Prostate gland (tissue), 2 donors: ENCODE measurements around the gene WDR41. TPM values are rescaled to one million over a fixed set of nuclear protein-coding genes. Genes with fewer than 3 reads are reported as not detected.

Experiments used
- DNase-seq: peaks from one replicate; pipeline ENCODE4 v3.0.0-alpha.2; 2019; ENCODE audit warnings: low spot score
- H3K27ac ChIP-seq, 2 donors: fragments of 200-600 bp; sonication (generic); 2 replicates each; pipeline ENCODE4 v1.5.1; 2017 to 2019
- H3K27me3 ChIP-seq: fragments of 200-600 bp; sonication (generic); replicated peaks from 2 replicates; pipeline ENCODE4 v1.5.1; 2019; ENCODE audit not compliant: insufficient read depth
- H3K36me3 ChIP-seq, 2 donors: fragments of 200-600 bp; sonication (generic); 1 replicate in 1 of 2; 2 replicates in 1 of 2; pipeline versions ENCODE4 v1.5.1 to v1.8.1; 2017 to 2019
- H3K4me1 ChIP-seq: fragments of 200-600 bp; sonication (generic); replicated peaks from 2 replicates; pipeline ENCODE4 v1.5.1; 2019
- H3K4me3 ChIP-seq, 2 donors: fragments of 200-600 bp; sonication (generic); 2 replicates each; pipeline ENCODE4 v1.5.1; 2017 to 2019
- H3K9me3 ChIP-seq: fragments of 200-600 bp; sonication (generic); 2 replicates; pipeline ENCODE4 v1.5.1; 2017
- POLR2A ChIP-seq: fragments of 450-650 bp; IDR thresholded peaks from one replicate; pipeline ENCODE4 v1.6.1; 2016; ENCODE audit warnings: antibody characterized with exemption, mild to moderate bottlenecking
- POLR2AphosphoS5 ChIP-seq: sonication (generic); formaldehyde crosslinking; IDR thresholded peaks from one replicate; pipeline ENCODE4 v1.6.1; 2017; ENCODE audit warnings: antibody characterized with exemption
- WGBS: methylation state at CpG from one replicate; pipeline ENCODE4 v1.1.5; 2018; 5-methylcytosine and 5-hydroxymethylcytosine counted together
- intact Hi-C: fragments of 100-400 bp; cut with DNase I; formaldehyde crosslinking; loops from one replicate; pipeline ENCODE4 v1.14.2; 2022
- total RNA-seq, 2 donors: library from RNA; depleted of rRNA; stranded (reverse); fragments of >200 nt; gene quantifications; one replicate each; pipeline ENCODE4 v1.1.0, GENCODE V29; 2016
- TF ChIP-seq, protein P1 (sequence below), 4 experiments: fragments of 200-600 bp in 2 of 4; fragments of 450-650 bp in 2 of 4; sonication (generic) in 2 of 4; IDR thresholded peaks; 1 replicate in 3 of 4; 2 replicates in 1 of 4; pipeline ENCODE4 v1.5.1; 2016 to 2019; ENCODE audit warnings: antibody characterized with exemption in 4 of 4, mild to moderate bottlenecking in 2 of 4, moderate library complexity in 2 of 4

The WDR41 gene
- total RNA-seq, 2 donors from 2014 or later: 28.8 to 76.1 TPM

DNA sequence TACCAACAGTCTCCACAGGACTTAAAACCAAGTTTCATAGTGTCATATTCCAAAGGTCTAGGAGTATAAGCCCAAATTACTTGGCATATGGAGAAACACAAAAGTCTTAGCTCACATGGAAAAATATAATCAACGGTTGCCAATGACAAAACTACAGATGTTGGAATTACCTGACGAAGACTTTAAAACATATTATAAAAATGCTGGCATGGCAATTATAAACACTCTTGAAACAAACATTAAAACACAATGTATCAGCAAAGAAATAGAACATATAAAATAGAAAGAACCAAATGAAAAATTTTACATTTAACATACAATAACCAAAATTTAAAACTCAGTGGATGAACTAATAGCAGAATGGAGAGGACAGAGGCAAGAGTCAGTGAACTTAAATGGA is 7.9 kb upstream of the WDR41 start:
- no peaks in the 10 kb centered on the region for H3K36me3 ChIP-seq
- H3K27me3 ChIP-seq: no peaks in the 10 kb centered on the region
- H3K4me1 ChIP-seq: no peaks in the 10 kb centered on the region
- H3K9me3 ChIP-seq: no peaks in the 10 kb centered on the region
- 97% methylated on average over 2 of the region's 2 CpGs for WGBS
- no peak overlapping the region for H3K27ac ChIP-seq
- no peak overlapping the region for H3K4me3 ChIP-seq
- TF ChIP-seq POLR2AphosphoS5 (no peak), POLR2A (no peak)
- TF ChIP-seq, protein P1, sequence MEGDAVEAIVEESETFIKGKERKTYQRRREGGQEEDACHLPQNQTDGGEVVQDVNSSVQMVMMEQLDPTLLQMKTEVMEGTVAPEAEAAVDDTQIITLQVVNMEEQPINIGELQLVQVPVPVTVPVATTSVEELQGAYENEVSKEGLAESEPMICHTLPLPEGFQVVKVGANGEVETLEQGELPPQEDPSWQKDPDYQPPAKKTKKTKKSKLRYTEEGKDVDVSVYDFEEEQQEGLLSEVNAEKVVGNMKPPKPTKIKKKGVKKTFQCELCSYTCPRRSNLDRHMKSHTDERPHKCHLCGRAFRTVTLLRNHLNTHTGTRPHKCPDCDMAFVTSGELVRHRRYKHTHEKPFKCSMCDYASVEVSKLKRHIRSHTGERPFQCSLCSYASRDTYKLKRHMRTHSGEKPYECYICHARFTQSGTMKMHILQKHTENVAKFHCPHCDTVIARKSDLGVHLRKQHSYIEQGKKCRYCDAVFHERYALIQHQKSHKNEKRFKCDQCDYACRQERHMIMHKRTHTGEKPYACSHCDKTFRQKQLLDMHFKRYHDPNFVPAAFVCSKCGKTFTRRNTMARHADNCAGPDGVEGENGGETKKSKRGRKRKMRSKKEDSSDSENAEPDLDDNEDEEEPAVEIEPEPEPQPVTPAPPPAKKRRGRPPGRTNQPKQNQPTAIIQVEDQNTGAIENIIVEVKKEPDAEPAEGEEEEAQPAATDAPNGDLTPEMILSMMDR (IDR thresholded peaks at IDR 0.05): no peak
- DNase-seq: no peak
- intact Hi-C loops: loop anchor here (10.0 kb wide), 1 partner anchor 635 kb away; no protein-coding TSS in a partner anchor

DNA sequence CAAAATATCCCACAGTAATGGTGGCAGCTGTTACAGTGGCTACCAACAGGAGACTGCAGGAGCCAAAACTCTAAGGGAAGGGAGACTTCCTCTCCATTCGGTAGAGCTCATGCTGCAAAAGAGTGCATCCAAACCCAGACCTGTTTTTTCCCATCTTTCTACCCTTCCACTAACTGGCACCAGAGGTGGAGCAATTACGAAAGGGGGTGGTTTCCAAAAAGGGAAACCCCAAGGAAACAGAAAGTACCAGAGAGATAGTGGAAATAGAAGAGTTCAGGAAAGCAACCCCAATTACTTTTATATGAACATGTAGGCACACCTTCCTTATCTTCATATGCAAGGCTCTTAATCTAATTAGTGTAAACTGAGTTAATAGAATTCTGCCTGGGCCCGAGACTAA is 7.3 kb upstream of the WDR41 start:
- no peak for DNase-seq
- Histone ChIP-seq H3K4me3 (no peak overlapping the region), H3K27ac (no peak overlapping the region), H3K4me1 (no peaks in the 10 kb centered on the region), H3K36me3 (no peaks in the 10 kb centered on the region), H3K27me3 (no peaks in the 10 kb centered on the region), H3K9me3 (no peaks in the 10 kb centered on the region)
- TF ChIP-seq POLR2AphosphoS5 (no peak), POLR2A (no peak)
- TF ChIP-seq, protein P1 (IDR thresholded peaks at IDR 0.05): no peak
- intact Hi-C loops: loop anchor here (10.0 kb wide), 1 partner anchor 635 kb away; no protein-coding TSS in a partner anchor
- 76% methylated on average over 3 of the region's 3 CpGs for WGBS

DNA sequence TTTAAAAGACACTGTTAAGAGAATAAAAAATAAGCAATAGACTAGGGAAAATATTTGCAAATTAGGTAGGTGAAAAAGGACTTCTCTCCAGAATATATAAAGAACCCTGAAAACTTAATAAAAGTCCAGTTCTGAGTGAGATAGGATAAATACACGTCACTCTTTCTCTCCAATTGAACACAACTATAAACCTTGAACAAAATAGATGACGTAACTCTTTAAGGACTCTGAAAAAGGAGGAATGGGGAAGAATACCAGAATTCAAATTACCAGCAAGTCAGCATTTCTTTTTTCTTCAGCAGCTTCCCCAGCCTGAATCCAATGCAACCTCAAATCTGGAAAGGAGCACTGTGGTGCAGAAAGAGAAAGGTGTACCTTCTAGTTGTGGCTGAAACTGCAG is 6.8 kb upstream of the WDR41 start:
- intact Hi-C loops: loop anchor here (10.0 kb wide), 1 partner anchor 634 kb away; no protein-coding TSS in a partner anchor
- TF ChIP-seq, protein P1 (IDR thresholded peaks at IDR 0.05): no peak
- TF ChIP-seq POLR2A (no peak), POLR2AphosphoS5 (no peak)
- WGBS: 56% methylated on average over 2 of the region's 2 CpGs
- Histone ChIP-seq H3K27me3 (no peaks in the 10 kb centered on the region), H3K27ac (no peak overlapping the region), H3K36me3 (no peaks in the 10 kb centered on the region), H3K4me1 (no peaks in the 10 kb centered on the region), H3K4me3 (no peak overlapping the region), H3K9me3 (no peaks in the 10 kb centered on the region)
- no peak for DNase-seq

DNA sequence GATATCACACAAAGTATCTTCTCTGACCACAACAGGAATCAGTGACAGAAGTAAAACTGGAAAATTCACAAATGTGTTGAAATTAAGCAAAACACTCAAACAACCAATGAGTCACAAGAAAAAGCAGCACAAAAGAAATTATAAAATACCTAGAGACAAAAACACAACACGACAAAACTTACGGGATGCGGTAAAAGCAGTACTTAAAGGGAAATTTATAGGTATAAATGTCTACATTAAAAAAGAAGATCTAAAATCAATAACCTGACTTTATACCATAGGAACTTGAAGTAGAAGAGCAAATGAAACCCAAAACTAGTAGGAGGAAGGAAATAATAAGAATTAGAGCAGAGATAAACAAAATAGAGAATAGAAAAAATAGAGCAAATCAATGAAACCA is 2.8 kb upstream of the WDR41 start:
- no peaks in the 10 kb centered on the region for H3K27me3 ChIP-seq
- DNase-seq: no peak
- intact Hi-C loops: loop anchor here (10.0 kb wide), 1 partner anchor 630 kb away; no protein-coding TSS in a partner anchor
- no peak overlapping the region for H3K4me3 ChIP-seq
- H3K9me3 ChIP-seq: no peaks in the 10 kb centered on the region
- TF ChIP-seq POLR2AphosphoS5 (no peak), POLR2A (no peak)
- TF ChIP-seq, protein P1 (IDR thresholded peaks at IDR 0.05): no peak
- H3K36me3 ChIP-seq: no peaks in the 10 kb centered on the region
- peaks cover 5% of the 10 kb centered on the region for H3K4me1 ChIP-seq
- 91% methylated on average over 3 of the region's 3 CpGs for WGBS
- H3K27ac ChIP-seq: no peak overlapping the region

DNA sequence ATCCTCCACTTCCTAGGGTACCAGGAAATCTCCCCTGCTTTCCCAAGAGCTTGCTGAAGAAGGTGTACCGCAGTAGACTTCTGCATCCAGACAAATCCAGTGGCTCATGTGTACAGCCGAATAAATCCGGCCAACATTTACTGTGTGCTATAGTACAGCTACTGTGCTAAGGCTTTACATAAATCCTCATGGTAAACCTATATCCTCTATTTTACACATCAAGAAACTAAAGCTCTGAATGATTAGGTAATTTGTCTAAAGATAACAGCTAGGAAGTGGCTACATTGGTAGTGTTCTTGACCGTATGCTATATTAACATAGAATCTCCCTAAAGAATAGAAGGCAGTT is 511 bp upstream of the WDR41 start:
- Histone ChIP-seq H3K27ac (peak overlapping the region; percentile 88 to 95), H3K4me3 (peak overlapping the region; percentile 58 to 80), H3K36me3 (no peaks in the 10 kb centered on the region), H3K4me1 (peaks cover 5% of the 10 kb centered on the region), H3K27me3 (no peaks in the 10 kb centered on the region), H3K9me3 (no peaks in the 10 kb centered on the region)
- TF ChIP-seq POLR2A (no peak), POLR2AphosphoS5 (no peak)
- TF ChIP-seq, protein P1 (IDR thresholded peaks at IDR 0.05): no peak
- no peak for DNase-seq
- 37% methylated on average over 4 of the region's 4 CpGs for whole genome bisulfite sequencing
- intact Hi-C loops: loop anchor here (1.0 to 10.0 kb wide), 4 partner anchors 348 to 628 kb away; partner anchors contain the start of gene AGGF1
